Measurements from ENCODE around the gene PLXDC2. TPM values are rescaled to one million over a fixed set of nuclear protein-coding genes. Genes with fewer than 3 reads are reported as not detected.
A peak's percentile ranks its signal among the peaks of the same experiment; 100 is the strongest.

The PLXDC2 gene
- total and polyA plus RNA-seq, 2 experiments from 2014 or later: 39.9 to 52.2 TPM

DNA sequence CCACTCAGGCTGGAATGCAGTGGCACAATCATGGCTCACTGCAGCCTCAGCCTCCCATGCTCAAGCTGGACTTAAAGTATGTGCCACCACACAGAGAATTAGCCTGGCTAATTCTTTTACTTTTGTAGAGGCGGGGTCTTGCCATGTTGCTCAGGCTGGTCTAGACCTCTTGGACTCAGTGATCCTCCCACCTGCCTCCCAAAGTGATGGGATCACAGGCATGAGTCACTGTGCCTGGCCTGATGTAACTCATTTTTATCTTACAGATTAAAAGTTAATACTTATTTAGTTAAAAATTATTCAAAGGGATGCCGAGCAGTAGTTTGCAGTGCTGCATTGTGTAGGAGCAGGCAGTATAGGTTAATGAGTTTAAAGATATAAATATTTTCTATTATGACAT lies 12.6 kb upstream of the PLXDC2 start:
- 90% methylated on average over 2 of the region's 2 CpGs for WGBS (ENCODE audit: low lambda C conversion rate, missing lambda C conversion rate)

GRCh38 chr10:19809481-19809880 lies 6.8 kb upstream of the PLXDC2 start:
- Histone ChIP-seq H3K27me3 (peaks cover 5% of the 10 kb centered on the region), H4K20me1 (ENCODE audit: insufficient read depth, poor library complexity, severe bottlenecking) (no peaks in the 10 kb centered on the region), H3K9me3 (ENCODE audit: low read depth) (no peaks in the 10 kb centered on the region), H3K36me3 (replicated peaks; ENCODE audit: insufficient read depth, low read depth) (no peaks in the 10 kb centered on the region), H3K4me1 (ENCODE audit: insufficient read depth) (no peaks in the 10 kb centered on the region), H3K4me3 (no peak overlapping the region), H3K9me2 (replicated peaks; ENCODE audit: insufficient read depth) (no peaks in the 10 kb centered on the region), H3K4me2 (no peak overlapping the region), H2AFZ (no peak overlapping the region), H3K27ac (no peak overlapping the region), H3K79me2 (no peaks in the 10 kb centered on the region)
- WGBS (ENCODE audit: low lambda C conversion rate, missing lambda C conversion rate): 85% methylated on average over 3 of the region's 3 CpGs
- TF ChIP-seq EZH2phosphoT487 (IDR thresholded peaks at IDR 0.05; ENCODE audit: low read depth, severe bottlenecking, unreplicated experiment) (no peak), EZH2 (IDR thresholded peaks at IDR 0.05; ENCODE audit: borderline replicate concordance) (no peak), CTCF (IDR thresholded peaks at IDR 0.05; ENCODE audit: poor library complexity) (no peak)
- no peak for DNase-seq (ENCODE audit: low spot score)

More for the DNA sequence above, 12.6 kb upstream of the PLXDC2 start:
- no peaks in the 10 kb centered on the region for H3K79me2 ChIP-seq
- no peak overlapping the region for H3K4me2 ChIP-seq
- H3K9me2 ChIP-seq (replicated peaks; ENCODE audit: insufficient read depth): no peaks in the 10 kb centered on the region
- no peak overlapping the region for H2AFZ ChIP-seq
- DNase-seq (ENCODE audit: low spot score): no peak
- H3K9me3 ChIP-seq (ENCODE audit: low read depth): no peaks in the 10 kb centered on the region
- no peak overlapping the region for H3K27ac ChIP-seq
- no peaks in the 10 kb centered on the region for H3K36me3 ChIP-seq (replicated peaks; ENCODE audit: insufficient read depth, low read depth)
- no peaks in the 10 kb centered on the region for H3K27me3 ChIP-seq
- H3K4me1 ChIP-seq (ENCODE audit: insufficient read depth): no peaks in the 10 kb centered on the region
- TF ChIP-seq EZH2 (IDR thresholded peaks at IDR 0.05; ENCODE audit: borderline replicate concordance) (no peak), EZH2phosphoT487 (IDR thresholded peaks at IDR 0.05; ENCODE audit: low read depth, severe bottlenecking, unreplicated experiment) (no peak), CTCF (IDR thresholded peaks at IDR 0.05; ENCODE audit: poor library complexity) (no peak)
- H4K20me1 ChIP-seq (ENCODE audit: insufficient read depth, poor library complexity, severe bottlenecking): no peaks in the 10 kb centered on the region
- no peak overlapping the region for H3K4me3 ChIP-seq

DNA sequence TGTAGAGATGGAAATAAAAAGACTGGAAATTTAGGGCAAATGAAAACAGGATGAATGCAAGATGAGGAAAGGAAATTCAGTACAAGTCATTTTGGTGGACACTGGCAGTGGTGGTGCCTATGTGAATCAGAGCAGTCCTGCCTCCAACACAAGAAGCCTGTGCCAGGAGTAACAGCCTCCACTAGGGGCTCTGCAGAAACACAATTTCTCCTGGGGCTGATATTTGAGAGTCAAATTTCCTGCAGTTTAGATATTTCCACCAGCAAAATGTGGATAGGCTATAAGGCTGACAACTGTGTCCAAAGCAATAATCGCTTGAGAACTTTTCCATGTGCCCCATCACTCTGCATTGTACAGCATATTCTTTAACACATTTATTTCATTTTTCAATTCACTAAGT lies 4.7 kb upstream of the PLXDC2 start:
- no peaks in the 10 kb centered on the region for H3K36me3 ChIP-seq (replicated peaks; ENCODE audit: insufficient read depth, low read depth)
- no peak overlapping the region for H3K27ac ChIP-seq
- H3K4me2 ChIP-seq: no peak overlapping the region
- no peaks in the 10 kb centered on the region for H4K20me1 ChIP-seq (ENCODE audit: insufficient read depth, poor library complexity, severe bottlenecking)
- peaks cover 10% of the 10 kb centered on the region for H3K27me3 ChIP-seq
- peak; percentile 44 for TF ChIP-seq CTCF (IDR thresholded peaks at IDR 0.05; ENCODE audit: poor library complexity)
- no peak for TF ChIP-seq EZH2 (IDR thresholded peaks at IDR 0.05; ENCODE audit: borderline replicate concordance)
- no peak overlapping the region for H3K4me3 ChIP-seq
- H3K9me2 ChIP-seq (replicated peaks; ENCODE audit: insufficient read depth): no peaks in the 10 kb centered on the region
- WGBS (ENCODE audit: low lambda C conversion rate, missing lambda C conversion rate): 70% methylated on average over 1 of the region's 1 CpG
- no peaks in the 10 kb centered on the region for H3K79me2 ChIP-seq
- H2AFZ ChIP-seq: no peak overlapping the region
- no peaks in the 10 kb centered on the region for H3K9me3 ChIP-seq (ENCODE audit: low read depth)
- DNase-seq (ENCODE audit: low spot score): peak; percentile 44
- H3K4me1 ChIP-seq (ENCODE audit: insufficient read depth): no peaks in the 10 kb centered on the region

DNA sequence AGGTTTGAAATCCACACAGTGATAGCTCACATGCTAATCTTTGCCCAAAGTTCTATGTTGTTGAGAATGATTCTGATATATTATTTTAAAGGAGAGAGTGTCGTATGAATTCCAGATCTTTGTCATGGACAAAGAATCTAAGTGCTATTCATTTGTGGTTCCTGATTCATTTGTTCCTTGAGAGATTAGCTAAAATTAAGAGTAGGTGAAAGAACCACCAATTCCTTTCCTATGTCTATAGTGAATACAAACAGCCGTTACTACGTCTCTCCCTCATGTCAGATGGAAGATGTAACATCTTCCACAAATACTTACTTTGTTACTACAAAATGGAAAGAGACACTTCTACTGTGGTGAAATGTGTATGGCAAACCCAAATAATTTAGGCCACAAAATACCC lies 3.3 kb upstream of the PLXDC2 start:
- Histone ChIP-seq H3K4me1 (ENCODE audit: insufficient read depth) (no peaks in the 10 kb centered on the region), H3K27ac (no peak overlapping the region), H3K4me3 (no peak overlapping the region), H4K20me1 (ENCODE audit: insufficient read depth, poor library complexity, severe bottlenecking) (no peaks in the 10 kb centered on the region), H2AFZ (no peak overlapping the region), H3K36me3 (replicated peaks; ENCODE audit: insufficient read depth, low read depth) (no peaks in the 10 kb centered on the region), H3K79me2 (peaks cover 10% of the 10 kb centered on the region), H3K9me3 (ENCODE audit: low read depth) (no peaks in the 10 kb centered on the region), H3K4me2 (no peak overlapping the region), H3K27me3 (peaks cover 10% of the 10 kb centered on the region), H3K9me2 (replicated peaks; ENCODE audit: insufficient read depth) (no peaks in the 10 kb centered on the region)
- no peak for TF ChIP-seq CTCF (IDR thresholded peaks at IDR 0.05; ENCODE audit: poor library complexity)
- TF ChIP-seq EZH2phosphoT487 (IDR thresholded peaks at IDR 0.05; ENCODE audit: low read depth, severe bottlenecking, unreplicated experiment): no peak
- no peak for TF ChIP-seq EZH2 (IDR thresholded peaks at IDR 0.05; ENCODE audit: borderline replicate concordance)
- WGBS (ENCODE audit: low lambda C conversion rate, missing lambda C conversion rate): 95% methylated on average over 3 of the region's 3 CpGs
- no peak for DNase-seq (ENCODE audit: low spot score)

Measured in hepatocyte (in vitro differentiated cells).